GM06990 (cell line): ENCODE data around the gene MRPS5.

ENCODE experiments used
- DNase-seq: peaks from one replicate; pipeline ENCODE4 v3.0.0-alpha.2; 2011; ENCODE audit not compliant: insufficient read length; ENCODE audit errors: extremely low read depth
- H3K27me3 ChIP-seq: replicated peaks from 2 replicates; pipeline ENCODE4 v1.6.0; 2011; ENCODE audit warnings: low read length; ENCODE audit not compliant: control insufficient read depth, insufficient read depth
- H3K36me3 ChIP-seq: 2 replicates; pipeline ENCODE4 v1.5.1; 2011; ENCODE audit warnings: low read length; ENCODE audit not compliant: control insufficient read depth, insufficient read depth
- H3K4me3 ChIP-seq: replicated peaks from 2 replicates; pipeline ENCODE4 v1.5.1; 2011; ENCODE audit warnings: low read depth, mild to moderate bottlenecking, control low read depth, low read length
- CTCF ChIP-seq: IDR thresholded peaks from 2 replicates; pipeline ENCODE4 v1.5.1; 2011; ENCODE audit warnings: low read length, control low read depth, mild to moderate bottlenecking, inconsistent platforms; ENCODE audit not compliant: insufficient read depth, poor library complexity, severe bottlenecking

The MRPS5 gene

DNA sequence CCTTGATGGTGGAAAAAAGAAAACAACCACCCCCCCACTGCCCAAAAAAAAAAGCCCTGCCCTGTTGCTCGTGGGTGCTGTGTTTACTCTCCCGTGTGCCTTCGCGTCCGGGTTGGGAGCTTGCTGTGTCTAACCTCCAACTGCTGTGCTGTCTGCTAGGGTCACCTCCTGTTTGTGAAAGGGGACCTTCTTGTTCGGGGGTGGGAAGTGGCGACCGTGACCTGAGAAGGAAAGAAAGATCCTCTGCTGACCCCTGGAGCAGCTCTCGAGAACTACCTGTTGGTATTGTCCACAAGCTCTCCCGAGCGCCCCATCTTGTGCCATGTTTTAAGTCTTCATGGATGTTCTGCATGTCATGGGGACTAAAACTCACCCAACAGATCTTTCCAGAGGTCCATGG is 68.1 kb downstream of the MRPS5 start:
- H3K4me3 ChIP-seq: no peak overlapping the region
- TF ChIP-seq CTCF: peak; percentile 27
- no peaks in the 10 kb centered on the region for H3K36me3 ChIP-seq
- no peak for DNase-seq
- H3K27me3 ChIP-seq: no peaks in the 10 kb centered on the region

GRCh38 chr2:95052804-95053479 is 68.7 kb downstream of the MRPS5 start:
- no peak for TF ChIP-seq CTCF
- Histone ChIP-seq H3K27me3 (no peaks in the 10 kb centered on the region), H3K4me3 (no peak overlapping the region), H3K36me3 (no peaks in the 10 kb centered on the region)
- DNase-seq: no peak

DNA sequence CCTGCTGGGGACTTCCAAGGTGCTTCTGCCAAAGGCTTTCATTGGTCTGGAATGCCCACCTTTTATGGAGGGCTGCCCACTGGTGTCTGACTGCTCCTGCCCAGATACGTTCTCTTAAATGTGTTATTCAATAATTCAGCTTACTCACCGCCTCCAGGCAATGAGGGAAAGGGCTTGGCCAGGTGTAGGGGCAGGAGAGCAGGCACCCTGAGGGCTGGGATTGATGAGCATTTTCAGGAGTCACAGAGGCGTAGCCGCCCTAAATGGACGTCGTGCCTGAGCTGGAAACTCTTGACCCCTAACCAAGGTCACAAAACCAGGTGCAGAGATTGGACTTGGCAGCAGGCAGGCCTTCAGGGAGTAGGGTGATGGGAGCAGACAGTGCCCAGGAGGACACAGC is 69.3 kb downstream of the MRPS5 start:
- no peak for DNase-seq
- Histone ChIP-seq H3K4me3 (no peak overlapping the region), H3K36me3 (no peaks in the 10 kb centered on the region), H3K27me3 (no peaks in the 10 kb centered on the region)
- no peak for TF ChIP-seq CTCF

- TF ChIP-seq CTCF: no peak
- Histone ChIP-seq H3K36me3 (no peaks in the 10 kb centered on the region), H3K4me3 (no peak overlapping the region), H3K27me3 (no peaks in the 10 kb centered on the region)
- DNase-seq: no peak
Measured at GRCh38 chr2:95051626-95052025, 70.0 kb downstream of the MRPS5 start.

DNA sequence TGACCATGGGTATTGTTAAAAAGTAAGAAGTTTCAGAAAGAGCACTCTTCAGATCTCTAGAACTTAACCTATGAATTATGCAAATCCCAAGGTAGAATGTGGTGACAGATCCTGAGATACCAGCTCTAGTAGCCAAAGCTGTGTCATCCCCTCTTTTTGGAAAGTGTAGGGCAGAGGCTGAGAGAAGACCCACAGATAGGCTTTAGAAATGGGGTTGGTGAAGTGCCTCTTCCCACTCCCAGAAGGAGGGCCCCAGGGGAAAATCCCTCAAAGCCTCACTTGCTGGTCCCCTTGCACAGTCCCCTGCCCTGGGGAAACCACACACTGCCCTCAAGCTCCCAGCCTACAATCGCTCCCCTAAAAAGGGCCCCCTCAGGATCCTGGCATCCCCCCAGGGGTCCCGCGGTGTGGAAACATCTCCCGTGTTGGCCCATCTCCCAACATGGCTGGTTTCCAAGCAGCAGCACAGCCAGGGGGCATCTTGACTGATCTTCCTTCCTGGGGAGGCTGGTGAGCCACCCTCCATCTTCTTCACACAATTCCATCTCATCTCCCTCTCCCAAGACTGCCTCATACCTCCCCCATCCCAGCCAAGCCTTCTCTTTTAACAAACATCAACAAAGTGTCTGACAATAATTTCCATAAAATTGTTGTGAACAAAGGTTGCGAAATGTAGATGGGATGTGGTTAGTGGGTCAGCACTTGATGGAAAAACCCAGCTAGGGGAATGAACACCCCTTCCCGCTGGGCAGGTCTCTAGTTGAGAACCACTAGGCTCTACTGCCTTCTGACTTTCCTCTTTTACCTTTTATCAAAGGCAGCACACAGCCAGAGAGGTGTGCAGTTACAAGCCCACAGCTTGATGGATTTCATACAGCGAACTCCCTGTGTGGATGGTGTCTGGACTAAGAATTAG is 71.0 kb downstream of the MRPS5 start:
- Histone ChIP-seq H3K27me3 (no peaks in the 10 kb centered on the region), H3K36me3 (no peaks in the 10 kb centered on the region), H3K4me3 (no peak overlapping the region)
- no peak for TF ChIP-seq CTCF
- DNase-seq: no peak
